ENCODE results near the gene NUDT1. TPM values are rescaled to one million over a fixed set of nuclear protein-coding genes. Genes with fewer than 3 reads are reported as not detected.
"Not testable (repeated sequence)": the region's sequence is repeated elsewhere in the genome, so short reads cannot be mapped to it uniquely, and the experiment has no call there.

The NUDT1 gene
- total RNA-seq, 1 experiment from 2014 or later: 117 TPM

DNA sequence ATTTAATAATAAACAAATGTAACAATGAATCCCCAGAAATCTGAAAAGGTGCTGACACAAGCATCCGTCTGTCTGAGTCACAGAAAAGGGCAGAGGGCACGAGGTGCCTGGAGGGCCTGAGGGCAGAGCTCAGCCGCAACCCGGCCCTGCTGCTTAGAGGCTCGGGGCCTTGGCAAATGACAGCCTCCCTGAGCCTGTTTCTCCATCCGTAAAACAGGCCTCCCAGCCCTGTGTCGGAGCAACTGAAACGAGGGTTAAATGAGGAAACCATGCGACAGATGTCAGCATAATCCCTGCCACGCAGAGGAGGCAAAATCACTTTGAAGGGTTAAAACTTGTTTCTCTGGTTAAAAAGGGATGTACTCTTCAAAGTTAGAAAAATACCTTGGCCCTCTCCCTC lies 24.9 kb downstream of the NUDT1 start:
- ChIA-PET CTCF (no interaction called here), POLR2A (ENCODE audit: low non-redundant PET) (no interaction called here)

DNA sequence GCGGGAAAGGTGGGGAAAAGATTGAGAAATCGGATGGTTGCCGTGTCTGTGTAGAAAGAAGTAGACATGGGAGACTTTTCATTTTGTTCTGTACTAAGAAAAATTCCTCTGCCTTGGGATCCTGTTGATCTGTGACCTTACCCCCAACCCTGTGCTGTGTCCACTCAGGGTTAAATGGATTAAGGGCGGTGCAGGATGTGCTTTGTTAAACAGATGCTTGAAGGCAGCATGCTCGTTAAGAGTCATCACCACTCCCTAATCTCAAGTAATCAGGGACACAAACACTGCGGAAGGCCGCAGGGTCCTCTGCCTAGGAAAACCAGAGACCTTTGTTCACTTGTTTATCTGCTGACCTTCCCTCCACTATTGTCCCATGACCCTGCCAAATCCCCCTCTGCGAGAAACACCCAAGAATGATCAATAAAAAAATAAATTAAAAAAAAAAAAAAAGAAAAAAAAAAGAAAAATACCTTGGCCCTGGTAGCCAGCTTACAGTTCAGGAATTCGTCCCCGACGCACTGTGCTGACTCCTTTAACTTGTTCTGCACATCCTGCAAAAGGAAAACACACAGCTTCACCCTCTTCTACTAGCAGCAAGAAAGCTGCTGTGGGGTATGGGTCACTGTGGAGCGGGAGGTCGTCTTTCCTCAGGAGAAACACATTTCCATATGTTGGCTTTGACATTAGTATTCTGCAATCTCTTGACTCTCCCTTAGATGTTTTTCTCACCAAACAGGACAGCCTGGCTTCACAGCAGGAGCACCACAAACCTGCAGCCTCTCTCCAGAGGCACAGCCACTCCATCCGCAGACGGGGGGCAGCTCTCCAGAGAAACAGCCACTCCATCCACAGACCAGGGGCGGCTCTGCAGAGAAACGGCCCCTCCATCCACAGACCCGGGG lies 27.3 kb downstream of the NUDT1 start:
- H3K4me1 ChIP-seq (ENCODE audit: insufficient read depth, low read length, poor library complexity, severe bottlenecking); H3K36me3 ChIP-seq (ENCODE audit: insufficient read depth, low read length, poor library complexity, severe bottlenecking); DNase-seq (ENCODE audit: low spot score); H3K27ac ChIP-seq (ENCODE audit: low read depth, low read length, poor library complexity, severe bottlenecking); H3K4me3 ChIP-seq (ENCODE audit: low read depth, low read length, poor library complexity, severe bottlenecking); BruUV-seq (replicated peaks); intact Hi-C loops (cut with micrococcal nuclease; ENCODE audit: unreplicated experiment); H3K9me3 ChIP-seq (ENCODE audit: low read depth, low read length, poor library complexity, severe bottlenecking); H3K27me3 ChIP-seq (replicated peaks; ENCODE audit: insufficient read depth, low read depth, low read length, poor library complexity); POLR2A ChIA-PET (ENCODE audit: low non-redundant PET); CTCF ChIA-PET: not testable (repeated sequence)

More for the DNA sequence above, 24.9 kb downstream of the NUDT1 start:
- Histone ChIP-seq H3K36me3 (ENCODE audit: insufficient read depth, low read length, poor library complexity, severe bottlenecking) (no peaks in the 10 kb centered on the region), H3K4me3 (ENCODE audit: low read depth, low read length, poor library complexity, severe bottlenecking) (no peak overlapping the region), H3K27me3 (replicated peaks; ENCODE audit: insufficient read depth, low read depth, low read length, poor library complexity) (no peaks in the 10 kb centered on the region), H3K9me3 (ENCODE audit: low read depth, low read length, poor library complexity, severe bottlenecking) (no peaks in the 10 kb centered on the region), H3K27ac (ENCODE audit: low read depth, low read length, poor library complexity, severe bottlenecking) (no peak overlapping the region), H3K4me1 (ENCODE audit: insufficient read depth, low read length, poor library complexity, severe bottlenecking) (no peaks in the 10 kb centered on the region)
- DNase-seq (ENCODE audit: low spot score): no peak
- TF ChIP-seq EZH2 (IDR thresholded peaks at IDR 0.05; ENCODE audit: borderline replicate concordance, low read depth, low read length, poor library complexity, severe bottlenecking): no peak
- TF ChIP-seq, protein P1, sequence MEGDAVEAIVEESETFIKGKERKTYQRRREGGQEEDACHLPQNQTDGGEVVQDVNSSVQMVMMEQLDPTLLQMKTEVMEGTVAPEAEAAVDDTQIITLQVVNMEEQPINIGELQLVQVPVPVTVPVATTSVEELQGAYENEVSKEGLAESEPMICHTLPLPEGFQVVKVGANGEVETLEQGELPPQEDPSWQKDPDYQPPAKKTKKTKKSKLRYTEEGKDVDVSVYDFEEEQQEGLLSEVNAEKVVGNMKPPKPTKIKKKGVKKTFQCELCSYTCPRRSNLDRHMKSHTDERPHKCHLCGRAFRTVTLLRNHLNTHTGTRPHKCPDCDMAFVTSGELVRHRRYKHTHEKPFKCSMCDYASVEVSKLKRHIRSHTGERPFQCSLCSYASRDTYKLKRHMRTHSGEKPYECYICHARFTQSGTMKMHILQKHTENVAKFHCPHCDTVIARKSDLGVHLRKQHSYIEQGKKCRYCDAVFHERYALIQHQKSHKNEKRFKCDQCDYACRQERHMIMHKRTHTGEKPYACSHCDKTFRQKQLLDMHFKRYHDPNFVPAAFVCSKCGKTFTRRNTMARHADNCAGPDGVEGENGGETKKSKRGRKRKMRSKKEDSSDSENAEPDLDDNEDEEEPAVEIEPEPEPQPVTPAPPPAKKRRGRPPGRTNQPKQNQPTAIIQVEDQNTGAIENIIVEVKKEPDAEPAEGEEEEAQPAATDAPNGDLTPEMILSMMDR (conservative IDR thresholded peaks at IDR 0.05; ENCODE audit: low read depth, low read length): no peak
- no TSS peak for BruUV-seq (replicated peaks)
- intact Hi-C loops (cut with micrococcal nuclease; ENCODE audit: unreplicated experiment): no loop called here

DNA sequence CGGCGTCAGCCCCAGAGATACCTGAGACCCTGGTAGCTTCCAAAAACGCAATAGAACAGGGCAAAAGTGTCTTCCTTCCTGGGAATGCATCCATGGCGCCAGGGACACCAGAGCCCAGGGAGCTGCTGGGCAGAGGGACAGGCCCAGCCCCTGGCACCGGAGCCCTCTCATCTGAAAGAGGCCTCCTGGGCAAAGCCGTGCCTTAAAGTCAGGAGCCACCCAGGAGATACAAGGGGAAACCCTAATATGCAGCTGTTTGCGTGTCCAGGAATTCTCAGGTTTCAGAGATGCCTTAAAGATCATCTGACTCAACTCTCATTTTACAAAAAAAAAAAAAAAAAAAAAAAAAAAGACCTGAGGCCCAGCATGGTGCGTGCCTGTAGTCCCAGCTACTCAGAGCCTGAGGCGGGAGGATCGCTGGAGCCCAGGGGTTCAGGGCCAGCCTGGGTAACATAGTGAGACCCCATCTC lies 28.0 kb downstream of the NUDT1 start:
- POLR2A ChIA-PET (ENCODE audit: low non-redundant PET): no interaction called here
- H3K4me3 ChIP-seq (ENCODE audit: low read depth, low read length, poor library complexity, severe bottlenecking): no peak overlapping the region
- H3K9me3 ChIP-seq (ENCODE audit: low read depth, low read length, poor library complexity, severe bottlenecking): no peaks in the 10 kb centered on the region
- no TSS peak for BruUV-seq (replicated peaks)
- H3K27me3 ChIP-seq (replicated peaks; ENCODE audit: insufficient read depth, low read depth, low read length, poor library complexity): no peaks in the 10 kb centered on the region
- H3K4me1 ChIP-seq (ENCODE audit: insufficient read depth, low read length, poor library complexity, severe bottlenecking): no peaks in the 10 kb centered on the region
- intact Hi-C loops (cut with micrococcal nuclease; ENCODE audit: unreplicated experiment): no loop called here
- TF ChIP-seq, protein P1 (conservative IDR thresholded peaks at IDR 0.05; ENCODE audit: low read depth, low read length): no peak
- TF ChIP-seq EZH2 (IDR thresholded peaks at IDR 0.05; ENCODE audit: borderline replicate concordance, low read depth, low read length, poor library complexity, severe bottlenecking): no peak
- CTCF ChIA-PET: no interaction called here
- no peak for DNase-seq (ENCODE audit: low spot score)
- H3K36me3 ChIP-seq (ENCODE audit: insufficient read depth, low read length, poor library complexity, severe bottlenecking): no peaks in the 10 kb centered on the region
- H3K27ac ChIP-seq (ENCODE audit: low read depth, low read length, poor library complexity, severe bottlenecking): no peak overlapping the region

DNA sequence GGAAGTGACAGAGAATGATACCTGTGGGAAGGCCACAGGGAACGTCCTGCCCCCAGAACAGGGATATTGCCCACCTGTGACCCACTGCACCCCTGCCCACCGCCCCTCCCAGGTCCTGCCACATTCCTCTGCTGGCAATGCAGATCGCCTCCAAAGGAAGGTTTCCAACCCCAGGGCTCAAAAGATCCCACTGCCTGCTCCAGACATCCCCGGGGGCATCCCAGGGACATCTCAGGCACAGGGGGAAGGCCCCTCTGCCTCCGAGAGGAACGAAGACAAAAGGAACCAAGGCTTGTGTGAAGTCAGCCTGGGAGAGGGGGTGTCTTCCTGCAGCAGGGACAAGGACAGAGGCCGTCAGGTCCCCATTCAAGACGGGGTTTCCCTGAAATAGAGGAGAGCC lies 28.5 kb downstream of the NUDT1 start:
- no peaks in the 10 kb centered on the region for H3K36me3 ChIP-seq (ENCODE audit: insufficient read depth, low read length, poor library complexity, severe bottlenecking)
- H3K4me3 ChIP-seq (ENCODE audit: low read depth, low read length, poor library complexity, severe bottlenecking): no peak overlapping the region
- intact Hi-C loops (cut with micrococcal nuclease; ENCODE audit: unreplicated experiment): no loop called here
- no peaks in the 10 kb centered on the region for H3K27me3 ChIP-seq (replicated peaks; ENCODE audit: insufficient read depth, low read depth, low read length, poor library complexity)
- H3K4me1 ChIP-seq (ENCODE audit: insufficient read depth, low read length, poor library complexity, severe bottlenecking): no peaks in the 10 kb centered on the region
- no peak overlapping the region for H3K27ac ChIP-seq (ENCODE audit: low read depth, low read length, poor library complexity, severe bottlenecking)
- DNase-seq (ENCODE audit: low spot score): no peak
- ChIA-PET POLR2A (ENCODE audit: low non-redundant PET) (no interaction called here), CTCF (no interaction called here)
- TF ChIP-seq EZH2 (IDR thresholded peaks at IDR 0.05; ENCODE audit: borderline replicate concordance, low read depth, low read length, poor library complexity, severe bottlenecking): no peak
- BruUV-seq (replicated peaks): no TSS peak
- no peaks in the 10 kb centered on the region for H3K9me3 ChIP-seq (ENCODE audit: low read depth, low read length, poor library complexity, severe bottlenecking)

All from A673 (cell line).